Keratinocyte (primary cell): Measurements from ENCODE around the gene STAB2. TPM values are rescaled to one million over a fixed set of nuclear protein-coding genes. Genes with fewer than 3 reads are reported as not detected.

Source experiments
- DNase-seq: peaks from one replicate; pipeline ENCODE4 v3.0.0-alpha.2; 2011; ENCODE audit warnings: low read depth, missing footprints, low spot score
- FAIRE-seq: peaks from 2 replicates; lab custom pipeline; 2011; peaks lifted over from hg19 to GRCh38; lab: Jason Lieb, UNC
- H2AFZ ChIP-seq: 2 replicates; pipeline ENCODE4 v1.6.0; 2012; ENCODE audit warnings: low read length, control low read depth, inconsistent platforms; ENCODE audit not compliant: control insufficient read depth
- H3K27ac ChIP-seq: 2 replicates; pipeline ENCODE4 v1.5.1; 2011; ENCODE audit warnings: low read length; ENCODE audit not compliant: control insufficient read depth, insufficient read depth
- H3K27me3 ChIP-seq: 3 replicates; pipeline ENCODE4 v1.6.0; 2011; ENCODE audit warnings: low read length; ENCODE audit not compliant: control insufficient read depth, insufficient read depth; ENCODE audit errors: extremely low read depth
- H3K36me3 ChIP-seq, 2 experiments: 2 replicates in 1 of 2; 3 replicates in 1 of 2; pipeline ENCODE4 v1.5.1; 2011; ENCODE audit warnings: low read length in 2 of 2, mild to moderate bottlenecking in 1 of 2; ENCODE audit not compliant: control insufficient read depth in 2 of 2, insufficient read depth in 2 of 2; ENCODE audit errors: extremely low read depth in 1 of 2
- H3K4me1 ChIP-seq: 3 replicates; pipeline ENCODE4 v1.5.1; 2011; ENCODE audit warnings: low read length; ENCODE audit not compliant: control insufficient read depth, insufficient read depth; ENCODE audit errors: extremely low read depth
- H3K4me2 ChIP-seq: 3 replicates; pipeline ENCODE4 v1.6.0; 2011; ENCODE audit warnings: low read depth, low read length; ENCODE audit not compliant: control insufficient read depth, insufficient read depth; ENCODE audit errors: extremely low read depth
- H3K4me3 ChIP-seq, 3 experiments: fragments of 200-600 bp in 1 of 3; sonication (generic) in 1 of 3; 2 replicates in 2 of 3; 3 replicates in 1 of 3; pipeline ENCODE4 v1.5.1; 2011 to 2016; ENCODE audit warnings: low read length in 3 of 3, mild to moderate bottlenecking in 3 of 3, control low read depth in 2 of 3, inconsistent platforms in 1 of 3, low read depth in 1 of 3, mixed read lengths in 1 of 3, mixed run types in 1 of 3, moderate library complexity in 1 of 3; ENCODE audit not compliant: control insufficient read depth in 2 of 3, insufficient read depth in 2 of 3; ENCODE audit errors: extremely low read depth in 1 of 3
- H3K79me2 ChIP-seq: 2 replicates; pipeline ENCODE4 v1.6.0; 2012; ENCODE audit warnings: low read length; ENCODE audit not compliant: control insufficient read depth, insufficient read depth
- H3K9ac ChIP-seq: 3 replicates; pipeline ENCODE4 v1.6.0; 2011; ENCODE audit warnings: low read length; ENCODE audit not compliant: control insufficient read depth, insufficient read depth; ENCODE audit errors: extremely low read depth
- H3K9me1 ChIP-seq: 3 replicates; pipeline ENCODE4 v1.6.0; 2011; ENCODE audit warnings: low read length; ENCODE audit not compliant: control insufficient read depth, insufficient read depth; ENCODE audit errors: extremely low read depth
- H3K9me3 ChIP-seq: 2 replicates; pipeline ENCODE4 v1.5.1; 2012; ENCODE audit warnings: low read depth, low read length; ENCODE audit not compliant: control insufficient read depth
- H4K20me1 ChIP-seq: 3 replicates; pipeline ENCODE4 v1.6.0; 2011; ENCODE audit warnings: low read length; ENCODE audit not compliant: control insufficient read depth, insufficient read depth; ENCODE audit errors: extremely low read depth
- EZH2 ChIP-seq: IDR thresholded peaks from one replicate; pipeline ENCODE4 v1.6.1; 2012; ENCODE audit warnings: inconsistent platforms, mild to moderate bottlenecking, low read length, moderate library complexity
- dilution Hi-C: fragments of 300-500 bp; cut with MboI; formaldehyde crosslinking; loops from one replicate; pipeline ENCODE4 v1.7.0; 2020; ENCODE audit warnings: low sequenced_read_pairs; ENCODE audit not compliant: extremely low pct_ligation_motif_present
- polyA plus RNA-seq, 5 experiments: library from polyadenylated mRNA; depleted of rRNA in 3 of 5; stranded (reverse) in 3 of 5; stranded (forward) in 1 of 5; unstranded in 1 of 5; fragments of >200 nt; gene quantifications; 1 replicate in 1 of 5; 2 replicates in 3 of 5; 3 replicates in 1 of 5; pipeline versions ENCODE4 v1.2.1 to v1.2.3, GENCODE V29; 2011 to 2012; ENCODE audit warnings: missing spikeins in 2 of 5, low read depth in 1 of 5, low replicate concordance in 1 of 5
- TF ChIP-seq, protein P1 (sequence below), 3 experiments: IDR thresholded peaks in 1 of 3; conservative IDR thresholded peaks in 1 of 3; optimal IDR thresholded peaks in 1 of 3; 2 replicates in 2 of 3; 3 replicates in 1 of 3; pipeline versions ENCODE3 to v1.5.1; 2011; ENCODE audit warnings: low read length in 3 of 3, mild to moderate bottlenecking in 3 of 3, moderate library complexity in 2 of 3, control low read depth in 1 of 3, inconsistent platforms in 1 of 3; ENCODE audit not compliant: insufficient read depth in 2 of 3; ENCODE audit errors: extremely low read depth in 1 of 3

STAB2 gene
- polyA plus RNA-seq, 1 donor (not counting 4 experiments of a cell fraction or from before 2014, with no cell fraction given), result not detected

DNA sequence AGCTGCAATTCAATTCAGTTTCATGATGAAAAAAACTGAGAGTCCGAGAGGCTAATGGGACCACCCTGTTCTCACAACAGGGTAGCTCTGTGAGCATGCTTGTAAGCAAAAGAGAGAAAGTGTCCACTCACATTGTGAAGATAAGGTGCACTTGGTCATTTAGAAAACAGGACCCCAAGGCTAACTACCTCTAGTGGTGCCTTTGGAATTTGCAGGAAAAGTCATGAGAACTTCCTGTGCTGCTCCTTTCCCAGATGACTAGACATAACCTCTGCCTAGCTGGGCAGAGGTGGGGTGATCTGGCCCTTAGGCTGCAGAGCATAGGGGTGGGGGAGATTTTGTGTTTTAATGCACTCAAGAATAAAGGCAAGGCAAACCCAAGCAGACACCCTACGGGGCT, 118.9 kb downstream of the STAB2 start:
- TF ChIP-seq, protein P1, sequence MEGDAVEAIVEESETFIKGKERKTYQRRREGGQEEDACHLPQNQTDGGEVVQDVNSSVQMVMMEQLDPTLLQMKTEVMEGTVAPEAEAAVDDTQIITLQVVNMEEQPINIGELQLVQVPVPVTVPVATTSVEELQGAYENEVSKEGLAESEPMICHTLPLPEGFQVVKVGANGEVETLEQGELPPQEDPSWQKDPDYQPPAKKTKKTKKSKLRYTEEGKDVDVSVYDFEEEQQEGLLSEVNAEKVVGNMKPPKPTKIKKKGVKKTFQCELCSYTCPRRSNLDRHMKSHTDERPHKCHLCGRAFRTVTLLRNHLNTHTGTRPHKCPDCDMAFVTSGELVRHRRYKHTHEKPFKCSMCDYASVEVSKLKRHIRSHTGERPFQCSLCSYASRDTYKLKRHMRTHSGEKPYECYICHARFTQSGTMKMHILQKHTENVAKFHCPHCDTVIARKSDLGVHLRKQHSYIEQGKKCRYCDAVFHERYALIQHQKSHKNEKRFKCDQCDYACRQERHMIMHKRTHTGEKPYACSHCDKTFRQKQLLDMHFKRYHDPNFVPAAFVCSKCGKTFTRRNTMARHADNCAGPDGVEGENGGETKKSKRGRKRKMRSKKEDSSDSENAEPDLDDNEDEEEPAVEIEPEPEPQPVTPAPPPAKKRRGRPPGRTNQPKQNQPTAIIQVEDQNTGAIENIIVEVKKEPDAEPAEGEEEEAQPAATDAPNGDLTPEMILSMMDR (optimal IDR thresholded peaks at IDR 0.05 in 1 of 3, IDR thresholded peaks at IDR 0.05 in 1 of 3, conservative IDR thresholded peaks at IDR 0.05 in 1 of 3; ENCODE audit: extremely low read depth in 1 of 3, insufficient read depth in 2 of 3, low read length in 3 of 3), result peak; percentile 16 to 36 (median 25)
- TF ChIP-seq EZH2, result no peak
- H3K9ac ChIP-seq, result no peak overlapping the region
- dilution Hi-C loops, result no loop called here

DNA sequence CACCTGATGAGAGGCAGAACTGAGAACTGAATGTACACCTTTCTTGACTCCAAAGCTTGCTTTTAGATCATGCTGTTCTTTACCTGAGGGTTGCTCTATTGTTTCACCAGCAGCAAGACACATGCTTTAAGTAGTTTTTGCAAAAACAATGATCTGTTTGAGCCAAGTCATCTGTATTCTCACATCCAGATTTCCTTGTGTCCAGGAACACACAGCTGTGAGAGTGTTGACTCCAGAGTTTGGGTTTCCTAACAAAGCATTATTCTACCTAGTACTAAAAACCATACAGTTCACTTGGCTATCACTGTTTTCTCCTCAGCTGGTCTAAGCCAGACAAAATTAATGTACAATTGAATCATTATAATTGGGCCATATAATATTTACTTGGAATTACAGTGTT, 120.4 kb downstream of the STAB2 start:
- dilution Hi-C loops, result no loop called here
- H3K27me3 ChIP-seq, result peaks cover 9% of the 10 kb centered on the region

More for the DNA sequence above, 118.9 kb downstream of the STAB2 start:
- H3K9me1 ChIP-seq, result no peaks in the 10 kb centered on the region
- H3K27me3 ChIP-seq, result peaks cover 9% of the 10 kb centered on the region
- no peak overlapping the region for H3K4me2 ChIP-seq
- FAIRE-seq, result no peak
- no peak overlapping the region for H3K4me3 ChIP-seq
- no peaks in the 10 kb centered on the region for H3K9me3 ChIP-seq
- no peak overlapping the region for H3K27ac ChIP-seq
- H3K36me3 ChIP-seq, result no peaks in the 10 kb centered on the region
- DNase-seq, result no peak
- no peaks in the 10 kb centered on the region for H4K20me1 ChIP-seq
- no peaks in the 10 kb centered on the region for H3K4me1 ChIP-seq
- H2AFZ ChIP-seq, result no peak overlapping the region
- no peaks in the 10 kb centered on the region for H3K79me2 ChIP-seq

More for the DNA sequence above, 120.4 kb downstream of the STAB2 start:
- no peak overlapping the region for H3K9ac ChIP-seq
- TF ChIP-seq, protein P1 (optimal IDR thresholded peaks at IDR 0.05 in 1 of 3, IDR thresholded peaks at IDR 0.05 in 1 of 3, conservative IDR thresholded peaks at IDR 0.05 in 1 of 3; ENCODE audit: extremely low read depth in 1 of 3, insufficient read depth in 2 of 3, low read length in 3 of 3), result no peak
- TF ChIP-seq EZH2, result no peak
- H3K4me3 ChIP-seq, result no peak overlapping the region
- no peaks in the 10 kb centered on the region for H3K9me3 ChIP-seq
- H3K4me1 ChIP-seq, result no peaks in the 10 kb centered on the region
- FAIRE-seq (no peak), DNase-seq (no peak)
- no peaks in the 10 kb centered on the region for H3K79me2 ChIP-seq
- H4K20me1 ChIP-seq, result no peaks in the 10 kb centered on the region
- no peaks in the 10 kb centered on the region for H3K36me3 ChIP-seq
- no peak overlapping the region for H3K4me2 ChIP-seq
- H2AFZ ChIP-seq, result no peak overlapping the region
- no peaks in the 10 kb centered on the region for H3K9me1 ChIP-seq
- no peak overlapping the region for H3K27ac ChIP-seq
